ENCODE measurements around the gene ADAMTS4. TPM values are rescaled to one million over a fixed set of nuclear protein-coding genes. Genes with fewer than 3 reads are reported as not detected.

Gene ADAMTS4
- total and polyA plus RNA-seq, 2 donors (not counting 3 experiments of a cell fraction or from before 2014, with no cell fraction given): 2.5 to 13.6 TPM

DNA sequence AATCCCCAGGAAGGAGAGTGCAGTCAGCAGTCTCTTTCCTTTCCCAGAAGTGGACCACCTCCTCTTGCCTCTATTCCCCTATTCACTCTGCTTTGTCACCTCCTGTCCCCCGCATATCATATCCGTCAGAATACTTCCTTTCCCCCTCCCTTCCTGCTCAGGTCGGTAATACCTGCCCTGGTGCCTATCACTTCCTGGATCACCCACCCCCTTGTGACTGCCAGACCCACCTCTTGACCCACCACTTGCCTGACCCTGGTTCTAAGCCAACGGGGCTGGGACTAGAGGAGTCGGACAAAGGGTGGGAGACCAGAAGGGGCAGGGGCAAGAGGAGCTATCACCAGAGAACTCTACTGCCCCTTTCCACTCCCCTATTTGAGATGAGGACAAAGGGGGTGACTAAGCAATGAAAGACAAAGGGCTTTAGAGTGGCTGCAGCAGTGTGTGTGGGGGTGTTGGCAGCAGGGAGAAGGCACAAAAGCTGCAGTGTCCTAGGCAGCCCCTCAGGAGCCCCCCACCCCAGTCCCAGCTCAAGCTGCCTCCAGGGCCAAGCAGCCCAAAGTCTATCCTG is 1.7 kb upstream of the ADAMTS4 start:
- H4K20me1 ChIP-seq (replicated peaks; ENCODE audit: control insufficient read depth, extremely low read depth, insufficient read depth, low read length): no peaks in the 10 kb centered on the region
- H3K9ac ChIP-seq (replicated peaks; ENCODE audit: extremely low read depth, insufficient read depth, low read length): peak overlapping the region; percentile 75
- H3K4me1 ChIP-seq (ENCODE audit: control insufficient read depth, extremely low read depth, insufficient read depth, low read length): peaks cover 60% of the 10 kb centered on the region
- H3K9me1 ChIP-seq (replicated peaks; ENCODE audit: control insufficient read depth, extremely low read depth, insufficient read depth, low read length): no peaks in the 10 kb centered on the region
- dilution Hi-C loops (cut with MboI; ENCODE audit: extremely low pct_ligation_motif_present, low sequenced_read_pairs): no loop called here
- H2AFZ ChIP-seq (ENCODE audit: low read depth, low read length): no peak overlapping the region
- no TSS peak for BruUV-seq (replicated peaks)
- intact Hi-C loops (cut with micrococcal nuclease): loop anchor here (1.0 kb wide), 1 partner anchor 15 kb away; no protein-coding TSS in a partner anchor
- H3K9me3 ChIP-seq (replicated peaks; ENCODE audit: control insufficient read depth, insufficient read depth, low read length): no peaks in the 10 kb centered on the region
- H3K4me2 ChIP-seq (ENCODE audit: insufficient read depth, low read length): peak overlapping the region; percentile 47
- H3K27ac ChIP-seq (ENCODE audit: insufficient read depth, low read depth, low read length): peak overlapping the region; percentile 98
- H3K27me3 ChIP-seq (ENCODE audit: control insufficient read depth in 2 of 2, insufficient read depth in 2 of 2, low read length in 2 of 2): no peaks in the 10 kb centered on the region
- H3K4me3 ChIP-seq (replicated peaks in 1 of 3; ENCODE audit: insufficient read depth in 1 of 3, low read depth in 1 of 3, low read length in 3 of 3): no peak overlapping the region
- ChIA-PET POLR2A (interaction anchor here (0.9 kb wide), 1 partner anchor 25 kb away, joined by 4 read pairs; no protein-coding TSS in a partner anchor), CTCF (interaction anchor here (2.9 to 3.2 kb wide), 2 partner anchors 9 to 34 kb away, joined by 10 to 18 read pairs; partner anchors contain the start of gene PPOX)
- TF ChIP-seq EZH2 (IDR thresholded peaks at IDR 0.05; ENCODE audit: borderline replicate concordance, low read depth, low read length, severe bottlenecking): no peak
- peak; percentile 80 for TF ChIP-seq GATA2 (IDR thresholded peaks at IDR 0.05; ENCODE audit: insufficient read depth, insufficient read length, low read depth, low read length)
- peak; percentile 59 for DNase-seq (ENCODE audit: low read depth, low spot score)
- H3K36me3 ChIP-seq (ENCODE audit: control insufficient read depth in 2 of 2, extremely low read depth in 1 of 2, insufficient read depth in 2 of 2, low read length in 2 of 2): no peaks in the 10 kb centered on the region
- FAIRE-seq: no peak
- peaks cover 58% of the 10 kb centered on the region for H3K79me2 ChIP-seq (ENCODE audit: control insufficient read depth, insufficient read depth, low read length)

GRCh38 chr1:161199506-161200139 is 769 bp upstream of the ADAMTS4 start:
- DNase-seq (ENCODE audit: low read depth, low spot score): peak; percentile 42
- intact Hi-C loops (cut with micrococcal nuclease) (loop anchor here (1.0 kb wide), 1 partner anchor 14 kb away; no protein-coding TSS in a partner anchor), dilution Hi-C loops (cut with MboI; ENCODE audit: extremely low pct_ligation_motif_present, low sequenced_read_pairs) (no loop called here)
- Histone ChIP-seq H3K4me2 (ENCODE audit: insufficient read depth, low read length) (peak overlapping the region; percentile 47), H3K4me1 (ENCODE audit: control insufficient read depth, extremely low read depth, insufficient read depth, low read length) (peaks cover 61% of the 10 kb centered on the region), H3K9me1 (replicated peaks; ENCODE audit: control insufficient read depth, extremely low read depth, insufficient read depth, low read length) (no peaks in the 10 kb centered on the region), H3K27ac (ENCODE audit: insufficient read depth, low read depth, low read length) (peak overlapping the region; percentile 98), H3K36me3 (ENCODE audit: control insufficient read depth in 2 of 2, extremely low read depth in 1 of 2, insufficient read depth in 2 of 2, low read length in 2 of 2) (no peaks in the 10 kb centered on the region), H3K9ac (replicated peaks; ENCODE audit: extremely low read depth, insufficient read depth, low read length) (peak overlapping the region; percentile 75), H2AFZ (ENCODE audit: low read depth, low read length) (peak overlapping the region; percentile 37), H3K9me3 (replicated peaks; ENCODE audit: control insufficient read depth, insufficient read depth, low read length) (no peaks in the 10 kb centered on the region), H3K79me2 (ENCODE audit: control insufficient read depth, insufficient read depth, low read length) (peaks cover 56% of the 10 kb centered on the region), H3K27me3 (ENCODE audit: control insufficient read depth in 2 of 2, insufficient read depth in 2 of 2, low read length in 2 of 2) (no peaks in the 10 kb centered on the region), H4K20me1 (replicated peaks; ENCODE audit: control insufficient read depth, extremely low read depth, insufficient read depth, low read length) (no peaks in the 10 kb centered on the region), H3K4me3 (replicated peaks in 1 of 3; ENCODE audit: insufficient read depth in 1 of 3, low read depth in 1 of 3, low read length in 3 of 3) (no peak overlapping the region)
- BruUV-seq (replicated peaks): no TSS peak
- CTCF ChIA-PET: interaction anchor here (1.7 to 3.2 kb wide), 4 partner anchors 10 to 183 kb away, joined by 14 to 35 read pairs (median 16); partner anchors contain the start of genes PPOX and TOMM40L
- TF ChIP-seq EZH2 (IDR thresholded peaks at IDR 0.05; ENCODE audit: borderline replicate concordance, low read depth, low read length, severe bottlenecking): no peak
- no peak for TF ChIP-seq POLR2AphosphoS5 (IDR thresholded peaks at IDR 0.05; ENCODE audit: insufficient read depth, low read depth, low read length)
- TF ChIP-seq, protein P1, sequence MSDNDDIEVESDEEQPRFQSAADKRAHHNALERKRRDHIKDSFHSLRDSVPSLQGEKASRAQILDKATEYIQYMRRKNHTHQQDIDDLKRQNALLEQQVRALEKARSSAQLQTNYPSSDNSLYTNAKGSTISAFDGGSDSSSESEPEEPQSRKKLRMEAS (IDR thresholded peaks at IDR 0.05; ENCODE audit: insufficient read depth, insufficient read length): no peak
- POLR2A ChIA-PET: no interaction called here
- FAIRE-seq: no peak

Measured in endothelial cell of umbilical vein (primary cell).